IMR-90 (cell line): ENCODE data around the gene TMUB2. TPM values are rescaled to one million over a fixed set of nuclear protein-coding genes. Genes with fewer than 3 reads are reported as not detected.

Source experiments
- ATAC-seq: fragments of 200-7000 bp; cut with Tn5 transposase; 2 replicates; pipeline ENCODE4 v1.9.1; 2020; ENCODE audit warnings: low read depth, mild to moderate bottlenecking, moderate library complexity
- BruUV-seq: library from RNA; stranded (reverse); fragments of 400-500 nt; replicated peaks from 2 replicates; lab custom pipeline; 2021; lab: Mats Ljungman, UMichigan
- CTCF ChIA-PET: fragments of 300-600 bp; formaldehyde crosslinking; extraction: SDS; loops from one replicate; lab custom pipeline; 2021; ENCODE audit warnings: antibody characterized with exemption; lab: Yijun Ruan, JAX
- POLR2A ChIA-PET: fragments of 300-600 bp; sonication (Branson Sonifier 250); formaldehyde crosslinking; loops from one replicate; lab custom pipeline; 2022; ENCODE audit warnings: antibody characterized with exemption; ENCODE audit not compliant: unreplicated experiment; lab: Charles Lee
- DNase-seq: peaks from one replicate; pipeline ENCODE4 v3.0.0; 2013
- H2AFZ ChIP-seq: replicated peaks from 2 replicates; pipeline ENCODE3; 2013; ENCODE audit warnings: low read length, mild to moderate bottlenecking; ENCODE audit not compliant: poor library complexity
- H2AK5ac ChIP-seq: 2 replicates; pipeline ENCODE4 v1.6.1; 2013; ENCODE audit warnings: low read depth, low read length, inconsistent platforms
- H2AK9ac ChIP-seq: replicated peaks from 2 replicates; pipeline ENCODE3; 2013; ENCODE audit warnings: mild to moderate bottlenecking, low read depth, low read length, moderate library complexity; ENCODE audit not compliant: poor library complexity
- H2BK120ac ChIP-seq: 2 replicates; pipeline ENCODE4 v1.6.1; 2013; ENCODE audit warnings: low read depth, low read length, inconsistent platforms
- H2BK15ac ChIP-seq: 3 replicates; pipeline ENCODE4 v1.6.1; 2013; ENCODE audit warnings: low read depth, low read length, inconsistent platforms
- H2BK20ac ChIP-seq: 2 replicates; pipeline ENCODE4 v1.6.1; 2013; ENCODE audit warnings: low read depth, mild to moderate bottlenecking, inconsistent platforms, low read length, moderate library complexity
- H2BK5ac ChIP-seq: 2 replicates; pipeline ENCODE4 v1.6.1; 2013; ENCODE audit warnings: mild to moderate bottlenecking, low read depth, low read length, inconsistent platforms; ENCODE audit not compliant: poor library complexity, severe bottlenecking
- H3K14ac ChIP-seq: replicated peaks from 2 replicates; pipeline ENCODE4 v1.6.1; 2013; ENCODE audit warnings: low read depth, low read length, inconsistent platforms
- H3K18ac ChIP-seq: 2 replicates; pipeline ENCODE4 v1.6.1; 2013; ENCODE audit warnings: low read depth, low read length, control low read depth
- H3K23ac ChIP-seq: 2 replicates; pipeline ENCODE4 v1.6.1; 2013; ENCODE audit warnings: low read depth, low read length, inconsistent platforms
- H3K27ac ChIP-seq: 2 replicates; pipeline ENCODE4 v1.5.1; 2013; ENCODE audit warnings: mild to moderate bottlenecking, control low read depth, low read length; ENCODE audit not compliant: insufficient read depth
- H3K27me3 ChIP-seq: 2 replicates; pipeline ENCODE4 v1.6.1; 2013; ENCODE audit warnings: low read length; ENCODE audit not compliant: control insufficient read depth, insufficient read depth
- H3K36me3 ChIP-seq: 2 replicates; pipeline ENCODE4 v1.6.1; 2013; ENCODE audit warnings: low read length, mixed read lengths; ENCODE audit not compliant: control insufficient read depth, insufficient read depth
- H3K4ac ChIP-seq: 2 replicates; pipeline ENCODE4 v1.6.1; 2013; ENCODE audit warnings: low read depth, low read length, inconsistent platforms
- H3K4me1 ChIP-seq: 2 replicates; pipeline ENCODE4 v1.6.1; 2013; ENCODE audit warnings: low read length, mixed read lengths; ENCODE audit not compliant: control insufficient read depth, insufficient read depth
- H3K4me2 ChIP-seq: 2 replicates; pipeline ENCODE4 v1.6.1; 2013; ENCODE audit warnings: low read depth, mild to moderate bottlenecking, control low read depth, low read length, moderate library complexity
- H3K4me3 ChIP-seq: 2 replicates; pipeline ENCODE4 v1.5.1; 2013; ENCODE audit warnings: low read depth, mild to moderate bottlenecking, control low read depth, low read length, moderate library complexity; ENCODE audit not compliant: insufficient read depth
- H3K56ac ChIP-seq: 2 replicates; pipeline ENCODE4 v1.6.1; 2013; ENCODE audit warnings: low read length, inconsistent platforms; ENCODE audit not compliant: insufficient read depth; ENCODE audit errors: extremely low read depth
- H3K79me1 ChIP-seq, 2 experiments: 2 replicates each; pipeline ENCODE4 v1.6.1; 2013; ENCODE audit warnings: low read length in 2 of 2, inconsistent platforms in 1 of 2, low read depth in 1 of 2
- H3K9ac ChIP-seq: 2 replicates; pipeline ENCODE4 v1.6.1; 2013; ENCODE audit warnings: low read depth, low read length, control low read depth
- H3K9me1 ChIP-seq: 2 replicates; pipeline ENCODE4 v1.6.1; 2013; ENCODE audit warnings: low read length, inconsistent platforms; ENCODE audit not compliant: insufficient read depth
- H3K9me3 ChIP-seq: 2 replicates; pipeline ENCODE4 v1.6.1; 2013; ENCODE audit warnings: low read length; ENCODE audit not compliant: control insufficient read depth, insufficient read depth
- H4K20me1 ChIP-seq: 2 replicates; pipeline ENCODE4 v1.6.1; 2013; ENCODE audit warnings: low read length, inconsistent platforms; ENCODE audit not compliant: insufficient read depth
- H4K5ac ChIP-seq: 2 replicates; pipeline ENCODE4 v1.6.1; 2013; ENCODE audit warnings: mild to moderate bottlenecking, low read depth, low read length, control low read depth
- H4K8ac ChIP-seq, 2 experiments: 2 replicates each; pipeline ENCODE4 v1.6.1; 2013; ENCODE audit warnings: low read depth in 2 of 2, low read length in 2 of 2, control low read depth in 1 of 2, inconsistent platforms in 1 of 2
- H4K91ac ChIP-seq: 2 replicates; pipeline ENCODE4 v1.6.1; 2013; ENCODE audit warnings: low read depth, low read length, inconsistent platforms; ENCODE audit not compliant: insufficient read depth
- BHLHE40 ChIP-seq: fragments of 150-350 bp; IDR thresholded peaks from 2 replicates; pipeline ENCODE4 v1.6.1; 2016; ENCODE audit warnings: mild to moderate bottlenecking, low read depth, low read length
- CEBPB ChIP-seq: IDR thresholded peaks from 2 replicates; pipeline ENCODE4 v1.6.1; 2012; ENCODE audit warnings: low read depth, low read length, improper control_type of control experiment
- FOS ChIP-seq: fragments of 150-350 bp; IDR thresholded peaks from 2 replicates; pipeline ENCODE4 v1.6.1; 2016; ENCODE audit warnings: low read depth, low read length
- MAFK ChIP-seq: IDR thresholded peaks from 2 replicates; pipeline ENCODE4 v1.6.1; 2012; ENCODE audit warnings: low read depth, low read length, improper control_type of control experiment
- MAZ ChIP-seq: IDR thresholded peaks from 2 replicates; pipeline ENCODE4 v1.6.1; 2012; ENCODE audit warnings: low read depth, mild to moderate bottlenecking, low read length, improper control_type of control experiment, moderate library complexity, borderline replicate concordance
- MXI1 ChIP-seq: IDR thresholded peaks from 2 replicates; pipeline ENCODE4 v1.6.1; 2012; ENCODE audit warnings: low read depth, mild to moderate bottlenecking, low read length, moderate library complexity, borderline replicate concordance
- NFE2L2 ChIP-seq: fragments of 150-350 bp; IDR thresholded peaks from 2 replicates; pipeline ENCODE4 v1.6.1; 2016; ENCODE audit warnings: low read depth, mild to moderate bottlenecking, low read length
- RAD21 ChIP-seq: IDR thresholded peaks from 2 replicates; pipeline ENCODE4 v1.6.1; 2012; ENCODE audit warnings: low read length, improper control_type of control experiment
- RCOR1 ChIP-seq: IDR thresholded peaks from 2 replicates; pipeline ENCODE4 v1.6.1; 2012; ENCODE audit warnings: mild to moderate bottlenecking, low read length, improper control_type of control experiment; ENCODE audit not compliant: insufficient replicate concordance
- WGBS, 2 experiments: methylation state at CpG; one replicate each; pipeline versions ENCODE4 v1.1.5 to v1.1.7; 2013; ENCODE audit warnings: missing lambda C conversion rate in 2 of 2; ENCODE audit not compliant: insufficient read length in 1 of 2; ENCODE audit errors: extremely low coverage in 2 of 2; 5-methylcytosine and 5-hydroxymethylcytosine counted together
- dilution Hi-C: fragments of 300-500 bp; cut with HindIII; formaldehyde crosslinking; loops from one replicate; pipeline ENCODE4 v1.14.3; 2018; ENCODE audit warnings: low sequenced_read_pairs; ENCODE audit not compliant: unreplicated experiment
- in situ Hi-C: fragments of 300-500 bp; cut with MboI; formaldehyde crosslinking; loops from 3 replicates; pipeline ENCODE4 v1.14.3; 2019; ENCODE audit warnings: low sequenced_read_pairs, inconsistent platforms, mixed read lengths
- intact Hi-C: fragments of 100-400 bp; cut with micrococcal nuclease; formaldehyde crosslinking; loops from 2 replicates; pipeline ENCODE4 v1.10.0; 2022
- polyA plus RNA-seq, 3 experiments: library from polyadenylated mRNA; depleted of rRNA; stranded (reverse); fragments of >200 nt; gene quantifications; 2 replicates each; pipeline ENCODE4 v1.2.3, GENCODE V29; 2012; ENCODE audit warnings: low replicate concordance in 1 of 3
- total RNA-seq: library from RNA; depleted of rRNA; stranded (reverse); fragments of >200 nt; gene quantifications from 2 replicates; pipeline ENCODE4 v1.2.3, GENCODE V29; 2012
- TF ChIP-seq, protein P1 (sequence below): fragments of 150-350 bp; IDR thresholded peaks from 2 replicates; pipeline ENCODE4 v1.6.1; 2016; ENCODE audit warnings: low read depth, mild to moderate bottlenecking, low read length, moderate library complexity, borderline replicate concordance
- TF ChIP-seq, protein P2 (sequence below): conservative IDR thresholded peaks from 2 replicates; pipeline ENCODE4 v1.5.1; 2012; ENCODE audit warnings: mild to moderate bottlenecking, low read depth, low read length, improper control_type of control experiment

Gene TMUB2
- total and polyA plus RNA-seq, 2 of the 4 experiments (the other 2 are of a cell fraction) = 16.5 to 42.5 TPM

DNA sequence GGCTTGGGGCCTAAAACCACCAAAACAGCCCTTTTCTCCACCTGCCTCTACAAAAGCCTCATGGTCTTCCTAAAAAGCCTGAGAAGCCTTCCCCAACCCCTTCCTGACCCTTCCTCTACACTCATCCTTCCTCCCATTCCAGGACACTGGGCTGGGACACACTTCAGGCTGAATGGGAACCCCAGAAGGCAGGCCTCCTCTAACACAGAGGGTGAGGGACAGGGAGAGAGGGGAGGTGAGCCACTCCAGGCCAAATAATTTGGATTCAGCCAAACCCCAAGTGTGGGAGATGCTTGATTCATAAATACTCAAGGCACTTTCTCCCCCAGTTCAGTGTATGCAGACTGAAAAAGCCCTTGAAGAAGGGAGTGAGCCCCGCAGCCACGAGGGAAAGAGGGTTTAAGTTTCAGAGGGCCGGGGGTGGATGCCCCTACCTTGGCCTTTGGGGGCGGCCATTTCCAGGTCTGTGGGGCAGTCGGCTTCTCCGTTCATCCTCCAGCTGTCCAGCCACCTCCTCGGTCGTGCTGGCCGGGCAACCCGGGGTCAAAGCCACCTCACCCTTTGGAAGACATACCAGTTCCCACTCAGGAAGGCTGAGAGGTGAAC lies 31.1 kb downstream of the TMUB2 start:
- Histone ChIP-seq H4K8ac (peak overlapping the region; percentile 15 to 86; a peak in 3 of 4 replicates), H3K9me1 (peaks cover 20% of the 10 kb centered on the region), H4K5ac (peak overlapping the region; percentile 7; the same call in 1 of the 2 replicates), H2BK5ac (peak overlapping the region; percentile 33), H3K56ac (peak overlapping the region; percentile 48; the same call in 1 of the 2 replicates), H3K27ac (peak overlapping the region; percentile 82), H3K27me3 (no peaks in the 10 kb centered on the region), H4K20me1 (peaks cover 28% of the 10 kb centered on the region), H2AK9ac (peak overlapping the region; percentile 94), H3K4me1 (peaks cover 10% of the 10 kb centered on the region), H3K9me3 (no peaks in the 10 kb centered on the region), H3K4me2 (peak overlapping the region; percentile 90), H3K14ac (peak overlapping the region; percentile 79), H2BK15ac (no peak overlapping the region), H3K79me1 (peaks cover 32 to 61% of the 10 kb centered on the region in 2 experiments), H4K91ac (peak overlapping the region; percentile 7; the same call in 1 of the 2 replicates), H3K9ac (peak overlapping the region; percentile 86), H2BK20ac (no peak overlapping the region), H3K23ac (peak overlapping the region; percentile 62), H2AK5ac (peak overlapping the region; percentile 65), H3K36me3 (peaks cover 40% of the 10 kb centered on the region), H3K18ac (peak overlapping the region; percentile 3; the same call in 1 of the 2 replicates), H2BK120ac (no peak overlapping the region), H3K4ac (peak overlapping the region; percentile 73), H3K4me3 (peak overlapping the region; percentile 51), H2AFZ (peak overlapping the region; percentile 77)
- ChIA-PET POLR2A (interaction anchor here (0.6 to 0.7 kb wide), 5 partner anchors 9 to 120 kb away, joined by 3 to 14 read pairs (median 8); no protein-coding TSS in a partner anchor), CTCF (interaction anchor here (1.0 kb wide), 1 partner anchor 8 kb away, joined by 6 read pairs; no protein-coding TSS in a partner anchor)
- in situ Hi-C loops (loop anchor here (25.0 kb wide), 2 partner anchors 294 to 419 kb away; partner anchors contain the start of gene GPATCH8), intact Hi-C loops (loop anchor here (10.0 kb wide), 1 partner anchor 287 kb away; the partner anchor contains the start of gene GPATCH8), dilution Hi-C loops (no loop called here)
- no CpG with 5 or more reads among the region's 10 CpGs for WGBS, 2 experiments
- DNase-seq = no peak
- TF ChIP-seq, protein P1, sequence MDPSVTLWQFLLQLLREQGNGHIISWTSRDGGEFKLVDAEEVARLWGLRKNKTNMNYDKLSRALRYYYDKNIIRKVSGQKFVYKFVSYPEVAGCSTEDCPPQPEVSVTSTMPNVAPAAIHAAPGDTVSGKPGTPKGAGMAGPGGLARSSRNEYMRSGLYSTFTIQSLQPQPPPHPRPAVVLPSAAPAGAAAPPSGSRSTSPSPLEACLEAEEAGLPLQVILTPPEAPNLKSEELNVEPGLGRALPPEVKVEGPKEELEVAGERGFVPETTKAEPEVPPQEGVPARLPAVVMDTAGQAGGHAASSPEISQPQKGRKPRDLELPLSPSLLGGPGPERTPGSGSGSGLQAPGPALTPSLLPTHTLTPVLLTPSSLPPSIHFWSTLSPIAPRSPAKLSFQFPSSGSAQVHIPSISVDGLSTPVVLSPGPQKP = no peak
- TF ChIP-seq FOS (no peak), NFE2L2 (no peak), CEBPB (no peak), MXI1 (no peak), MAFK (no peak), MAZ (no peak), RAD21 (no peak), RCOR1 (no peak), BHLHE40 (no peak)
- TF ChIP-seq, protein P2, sequence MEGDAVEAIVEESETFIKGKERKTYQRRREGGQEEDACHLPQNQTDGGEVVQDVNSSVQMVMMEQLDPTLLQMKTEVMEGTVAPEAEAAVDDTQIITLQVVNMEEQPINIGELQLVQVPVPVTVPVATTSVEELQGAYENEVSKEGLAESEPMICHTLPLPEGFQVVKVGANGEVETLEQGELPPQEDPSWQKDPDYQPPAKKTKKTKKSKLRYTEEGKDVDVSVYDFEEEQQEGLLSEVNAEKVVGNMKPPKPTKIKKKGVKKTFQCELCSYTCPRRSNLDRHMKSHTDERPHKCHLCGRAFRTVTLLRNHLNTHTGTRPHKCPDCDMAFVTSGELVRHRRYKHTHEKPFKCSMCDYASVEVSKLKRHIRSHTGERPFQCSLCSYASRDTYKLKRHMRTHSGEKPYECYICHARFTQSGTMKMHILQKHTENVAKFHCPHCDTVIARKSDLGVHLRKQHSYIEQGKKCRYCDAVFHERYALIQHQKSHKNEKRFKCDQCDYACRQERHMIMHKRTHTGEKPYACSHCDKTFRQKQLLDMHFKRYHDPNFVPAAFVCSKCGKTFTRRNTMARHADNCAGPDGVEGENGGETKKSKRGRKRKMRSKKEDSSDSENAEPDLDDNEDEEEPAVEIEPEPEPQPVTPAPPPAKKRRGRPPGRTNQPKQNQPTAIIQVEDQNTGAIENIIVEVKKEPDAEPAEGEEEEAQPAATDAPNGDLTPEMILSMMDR = no peak
- ATAC-seq = no peak
- BruUV-seq = no TSS peak
